HG02870 (cell line): ENCODE data around the gene PDE4D.
A peak's percentile ranks its signal among the peaks of the same experiment; 100 is the strongest.

Experiments
- ATAC-seq: cut with Tn5 transposase; IDR thresholded peaks from one replicate; pipeline ENCODE4 v1.9.1; 2021; ENCODE audit warnings: mild to moderate bottlenecking, moderate library complexity; ENCODE audit not compliant: unreplicated experiment

The PDE4D gene

DNA sequence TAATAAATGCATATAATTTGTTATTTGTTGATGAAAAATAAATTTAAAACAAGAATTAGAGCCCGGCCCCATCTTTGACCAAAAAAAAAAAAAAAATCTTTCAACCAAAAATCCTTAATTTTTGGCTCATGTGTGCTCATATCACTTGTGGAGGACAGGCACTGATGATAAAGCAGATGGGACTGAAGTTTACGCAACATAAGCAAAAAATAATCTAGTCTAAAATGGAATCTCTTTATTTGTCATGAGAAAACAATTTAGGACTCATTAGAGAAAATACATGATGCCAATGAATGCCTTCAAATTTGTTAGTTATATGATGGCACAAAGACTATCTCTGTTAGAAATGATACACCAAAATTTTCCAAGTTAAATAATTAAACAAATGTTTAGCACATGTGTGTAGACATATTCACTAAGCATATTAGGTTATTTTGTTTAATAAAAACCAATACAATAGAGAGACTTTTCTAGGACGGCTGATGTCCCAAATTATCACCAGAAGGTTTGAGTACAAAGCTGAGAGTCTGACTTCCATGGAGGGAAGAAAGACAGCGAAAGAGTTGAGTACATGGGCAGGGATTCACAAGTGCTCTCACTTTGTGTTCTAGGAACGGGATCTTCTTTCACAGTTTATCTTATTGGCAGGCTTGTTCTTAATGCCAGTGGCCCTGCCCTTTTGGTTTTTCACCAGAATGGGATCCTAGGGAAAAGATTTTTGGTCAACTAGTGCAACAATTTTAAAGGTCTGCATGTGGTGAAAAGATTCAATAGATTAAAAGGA is 689.2 kb downstream of the PDE4D start:
- ATAC-seq = no peak

DNA sequence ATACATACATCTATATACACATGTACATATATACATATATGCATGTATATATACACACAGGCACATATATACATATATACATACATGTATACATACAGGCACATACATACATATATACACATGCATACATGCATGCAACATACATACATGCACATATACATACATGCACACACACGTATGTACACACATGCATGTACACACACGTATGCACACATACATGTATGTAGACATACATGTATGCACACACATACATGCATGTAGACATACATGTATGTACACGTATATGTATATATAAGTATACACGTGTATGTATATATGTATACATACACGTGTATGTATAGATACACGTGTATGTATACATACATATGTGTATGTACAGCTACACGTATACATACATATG is 693.7 kb downstream of the PDE4D start:
- no peak for ATAC-seq

- no peak for ATAC-seq
These were observed 694.7 kb downstream of the PDE4D start for GRCh38 chr5:59198832-59199231.

GRCh38 chr5:59198365-59198764 is 695.2 kb downstream of the PDE4D start:
- ATAC-seq = no peak

DNA sequence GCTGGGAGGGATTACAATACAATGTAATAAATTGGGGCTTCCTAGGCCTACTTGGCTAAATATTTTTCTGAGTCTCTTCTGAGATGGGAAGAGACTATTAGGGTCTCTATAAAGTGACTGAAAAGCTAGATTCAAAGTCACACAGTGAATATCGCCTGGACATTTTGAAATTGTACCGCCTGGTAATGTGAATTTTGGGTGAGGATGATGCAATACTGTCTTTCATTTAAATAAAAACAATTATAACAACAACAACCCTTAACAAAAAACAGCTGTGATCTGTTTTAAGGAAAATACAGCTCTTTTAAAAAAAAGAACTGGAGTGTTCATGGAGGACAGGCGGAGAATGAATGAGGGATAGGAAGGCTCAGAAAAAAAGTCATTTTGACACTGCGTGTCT is 695.6 kb downstream of the PDE4D start:
- ATAC-seq = no peak

- ATAC-seq = no peak
These were observed 699.8 kb downstream of the PDE4D start for GRCh38 chr5:59193616-59194319.

DNA sequence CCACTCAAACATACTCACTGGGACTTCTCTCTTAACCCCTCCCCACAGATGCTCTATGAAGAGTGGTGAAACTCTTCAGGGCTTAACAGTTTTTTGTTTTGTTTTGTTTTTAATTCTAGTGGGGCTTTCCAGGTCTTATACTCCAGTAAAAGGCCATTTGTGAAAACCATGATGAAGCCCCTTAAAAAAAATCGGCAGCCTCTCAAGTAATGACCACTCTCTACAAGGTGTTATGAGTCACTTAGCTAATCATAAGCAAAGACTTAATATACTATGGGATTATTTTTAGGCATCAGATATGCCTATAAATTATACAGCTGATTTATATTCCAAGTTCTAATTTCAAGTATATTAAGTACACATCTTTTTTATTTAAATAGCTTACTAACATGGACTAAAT is 702.8 kb downstream of the PDE4D start:
- no peak for ATAC-seq

DNA sequence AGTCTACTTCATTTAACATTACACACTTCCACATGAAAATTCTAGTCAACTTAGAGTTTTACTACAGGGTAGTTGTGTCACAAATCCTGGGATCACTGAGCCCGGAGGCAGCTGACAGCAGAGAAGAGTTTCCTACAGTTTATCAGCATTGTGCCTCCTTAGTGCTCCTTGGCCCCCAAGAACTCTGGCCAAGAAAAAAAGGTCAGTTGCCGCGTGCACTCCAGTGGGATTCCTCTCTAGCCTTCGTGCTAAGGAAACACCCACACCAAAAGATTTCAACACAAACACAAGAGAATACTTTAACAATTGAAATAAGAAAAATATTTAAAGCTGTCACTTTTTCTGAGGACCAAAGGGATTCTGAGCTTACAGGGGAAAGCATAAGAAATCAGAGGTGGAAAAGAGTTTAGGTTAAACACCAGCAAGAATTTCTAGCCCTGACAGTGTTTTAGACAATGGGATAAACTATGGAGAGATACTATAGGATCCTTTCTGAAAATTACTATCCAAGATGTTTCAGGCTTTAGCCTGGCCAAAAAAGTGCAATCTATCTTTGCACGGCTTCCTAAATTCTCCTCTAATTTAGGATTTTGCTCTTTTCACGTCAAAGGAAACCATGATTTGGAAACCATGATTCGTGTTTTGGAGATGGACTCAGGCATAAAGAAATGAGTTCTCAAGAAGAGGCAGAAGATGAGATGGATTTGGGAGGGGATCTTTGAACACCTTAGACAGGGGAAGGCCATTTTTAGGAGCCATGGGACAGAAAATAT is 703.9 kb downstream of the PDE4D start:
- ATAC-seq = no peak

GRCh38 chr5:59188419-59189225 is 704.9 kb downstream of the PDE4D start:
- ATAC-seq = peak; percentile 57

DNA sequence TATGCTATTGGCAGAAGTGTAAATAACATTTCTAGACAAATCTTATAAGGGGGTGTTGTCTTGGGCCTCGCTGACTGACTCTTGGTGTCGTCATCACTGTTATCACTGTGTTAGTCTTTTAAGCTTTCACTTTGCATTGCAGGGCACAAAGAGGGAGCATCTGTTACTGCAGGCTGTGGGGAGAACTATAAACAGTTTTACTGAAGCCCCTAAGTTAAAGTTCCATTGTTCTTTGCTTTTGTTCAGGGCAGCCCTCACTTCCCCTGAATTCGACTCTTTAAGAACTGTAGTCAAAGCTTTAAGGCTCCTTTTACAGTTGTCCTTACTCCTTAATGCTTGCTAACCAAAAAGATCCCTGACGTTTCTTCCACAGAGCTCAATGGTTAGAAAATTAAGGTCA is 705.7 kb downstream of the PDE4D start:
- ATAC-seq = no peak

GRCh38 chr5:59186623-59187022 is 706.9 kb downstream of the PDE4D start:
- ATAC-seq = no peak

DNA sequence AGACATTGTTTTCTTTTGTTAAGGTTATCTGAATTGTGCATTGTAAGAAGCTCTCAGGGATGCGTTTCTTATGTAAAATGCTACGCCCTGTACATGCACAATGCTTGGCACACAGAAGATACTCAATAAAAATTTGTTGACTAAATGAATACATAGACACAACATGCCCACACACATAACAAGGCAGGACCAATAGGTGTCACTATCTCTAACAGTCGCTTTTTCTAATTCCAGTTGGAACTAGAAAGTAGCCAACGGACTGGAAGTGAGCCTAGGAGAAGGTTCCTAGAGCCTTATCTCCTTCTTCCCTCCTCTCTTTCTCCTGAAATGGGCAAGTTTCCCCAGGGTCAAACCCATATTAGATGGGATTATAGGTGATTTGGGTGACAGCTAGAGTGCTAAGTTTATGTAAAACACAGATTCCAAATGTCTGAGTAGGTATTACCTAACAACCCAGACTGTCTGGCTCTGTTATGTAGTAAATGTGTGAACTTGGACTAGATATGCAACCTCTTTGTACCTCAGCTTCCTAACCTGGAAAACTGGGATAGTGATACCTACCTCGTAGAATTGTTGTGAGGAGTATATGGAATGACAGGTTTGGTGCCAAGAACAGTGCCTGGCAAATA is 707.7 kb downstream of the PDE4D start:
- no peak for ATAC-seq

DNA sequence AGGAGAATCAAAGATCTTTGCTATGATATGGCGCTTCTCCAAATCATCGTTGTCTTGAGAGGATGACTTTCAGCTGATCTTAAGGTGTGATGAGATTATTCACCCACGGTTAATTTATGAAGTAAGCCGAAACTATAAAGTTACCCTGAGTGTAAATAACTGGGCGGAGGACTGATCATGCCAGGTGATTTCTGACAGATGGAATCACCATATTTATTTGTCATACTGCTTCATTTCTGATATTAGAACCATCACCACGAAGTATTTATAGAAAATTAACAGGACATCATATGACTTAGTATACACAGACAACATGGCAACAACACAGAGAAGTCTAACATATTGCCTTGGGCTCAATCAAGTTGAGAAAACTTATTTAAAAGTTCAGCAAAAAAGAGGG is 708.8 kb downstream of the PDE4D start:
- ATAC-seq = no peak

- ATAC-seq = no peak
These were observed 710.8 kb downstream of the PDE4D start for GRCh38 chr5:59182760-59183159.

- peak; percentile 89 for ATAC-seq
These were observed 713.0 kb downstream of the PDE4D start for GRCh38 chr5:59180515-59180914.

DNA sequence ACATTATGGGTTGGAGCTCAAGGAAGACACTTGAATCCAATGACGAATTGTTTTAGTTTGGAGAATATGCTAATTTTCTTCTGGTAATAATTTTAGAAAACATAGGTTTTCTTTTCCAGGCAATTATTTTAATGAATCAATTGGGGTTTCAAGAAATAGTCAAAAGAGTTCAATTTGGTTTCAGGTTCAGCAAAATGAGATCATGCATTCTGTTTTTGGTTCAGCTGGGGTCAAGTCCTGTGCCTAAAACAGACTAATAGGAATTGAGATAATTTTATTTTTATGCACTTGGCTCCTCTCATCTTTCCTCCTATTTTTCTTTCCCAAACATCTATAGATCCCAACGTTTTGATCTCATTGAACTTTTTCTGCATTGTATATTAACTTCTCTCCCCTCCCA is 713.8 kb downstream of the PDE4D start:
- no peak for ATAC-seq

DNA sequence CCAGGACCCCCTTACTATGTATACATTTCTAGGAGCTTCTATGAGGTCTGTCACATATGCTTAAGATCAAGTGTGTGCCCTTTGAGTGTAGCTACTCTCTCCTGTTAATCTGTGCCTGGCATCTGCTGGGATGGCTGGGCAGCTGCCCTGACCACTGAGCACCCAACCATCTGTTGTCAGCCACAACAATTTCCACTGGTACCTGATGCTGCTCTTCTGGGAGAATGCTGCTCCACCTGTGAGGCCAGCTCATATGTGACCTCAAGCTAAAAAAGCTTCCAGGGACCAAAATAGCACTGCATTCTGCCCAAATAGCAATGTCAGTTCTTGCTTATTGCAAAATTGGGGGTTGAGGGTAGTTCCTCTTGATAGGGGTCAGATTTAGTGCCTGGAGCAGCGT is 715.0 kb downstream of the PDE4D start:
- no peak for ATAC-seq

- ATAC-seq = no peak
These were observed 715.5 kb downstream of the PDE4D start for GRCh38 chr5:59178071-59178470.

GRCh38 chr5:59177644-59178043 is 715.9 kb downstream of the PDE4D start:
- no peak for ATAC-seq

DNA sequence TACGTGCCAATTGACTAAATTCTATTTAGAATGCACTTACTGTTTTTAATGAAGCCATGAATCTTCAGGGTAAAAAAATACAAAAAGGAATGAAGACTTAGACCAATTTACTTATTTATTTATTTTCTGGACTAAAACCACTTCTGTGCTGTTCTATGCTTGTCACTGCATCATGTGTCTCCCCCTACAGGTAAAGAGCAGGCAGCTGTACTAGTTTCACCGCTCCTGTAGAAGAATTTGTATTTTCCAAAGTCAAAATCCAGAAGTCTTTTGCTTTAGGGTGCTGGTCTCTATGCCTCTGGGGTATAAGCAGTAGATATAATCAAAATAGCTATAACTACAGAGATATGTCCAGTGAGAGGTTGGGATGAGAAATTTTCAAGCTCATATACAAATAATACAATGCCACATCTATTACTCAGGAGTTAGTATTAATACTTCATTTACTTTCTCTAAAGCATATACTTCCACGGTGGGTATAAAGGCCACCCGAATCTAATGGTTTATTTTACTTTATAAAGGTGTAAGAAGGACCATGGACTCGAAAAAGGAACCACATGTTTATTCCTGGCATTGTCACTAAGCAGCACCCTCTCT is 719.2 kb downstream of the PDE4D start:
- peak; percentile 43 for ATAC-seq
